HCT116 (cell line): ENCODE measurements around the gene PIK3R1. TPM values are rescaled to one million over a fixed set of nuclear protein-coding genes. Genes with fewer than 3 reads are reported as not detected.

ENCODE experiments used
- ATAC-seq: fragments of 200-7000 bp; cut with Tn5 transposase; 2 replicates; pipeline ENCODE4 v1.9.1; 2020; ENCODE audit warnings: mild to moderate bottlenecking, moderate library complexity
- BruUV-seq: library from RNA; stranded (reverse); fragments of 400-500 nt; replicated peaks from 2 replicates; lab custom pipeline; 2021; lab: Mats Ljungman, UMichigan
- CTCF ChIA-PET: fragments of 300-600 bp; sonication (Branson Sonifier 250); formaldehyde crosslinking; loops from one replicate; lab custom pipeline; 2021; ENCODE audit warnings: antibody characterized with exemption; lab: Charles Lee
- POLR2A ChIA-PET: fragments of 300-600, 350-600 bp; sonication (Branson Sonifier 250); formaldehyde crosslinking; loops from one replicate; lab custom pipeline; 2021; ENCODE audit warnings: antibody characterized with exemption; lab: Charles Lee
- RAD21 ChIA-PET, 2 experiments: fragments of 300-600 bp; sonication (Branson Sonifier 250); formaldehyde crosslinking; loops; one replicate each; lab custom pipeline; 2023; ENCODE audit warnings: low total read pairs in 2 of 2; ENCODE audit not compliant: uncharacterized antibody in 2 of 2, unreplicated experiment in 2 of 2, low non-redundant PET in 1 of 2; lab: Charles Lee
- DNase-seq: peaks from one replicate; pipeline ENCODE4 v3.0.0-alpha.2; 2010; ENCODE audit warnings: low read depth, low spot score
- H2AFZ ChIP-seq: fragments of 200-600 bp; shearing (Covaris generic), sonication (generic); 2 replicates; pipeline ENCODE4 v1.6.1; 2017; ENCODE audit warnings: low read depth, mixed run types, mixed read lengths, antibody characterized with exemption, low read length; ENCODE audit not compliant: poor library complexity, severe bottlenecking
- H3K27ac ChIP-seq: 2 replicates; pipeline ENCODE4 v1.5.1; 2012; ENCODE audit warnings: low read depth, low read length
- H3K27me3 ChIP-seq: fragments of 200-600 bp; sonication (generic); 2 replicates; pipeline ENCODE4 v1.6.1; 2016; ENCODE audit warnings: mixed run types, low read length, mixed read lengths; ENCODE audit not compliant: insufficient read depth
- H3K36me3 ChIP-seq, 2 experiments: fragments of 200-500 bp in 1 of 2; fragments of 200-600 bp in 1 of 2; sonication (Bioruptor generic) in 1 of 2; sonication (generic) in 1 of 2; 2 replicates each; pipeline versions ENCODE4 v1.5.1 to v1.6.1; 2014 to 2016; ENCODE audit warnings: low read length in 2 of 2, inconsistent platforms in 1 of 2, mixed read lengths in 1 of 2, mixed run types in 1 of 2; ENCODE audit not compliant: insufficient read depth in 2 of 2, control insufficient read depth in 1 of 2
- H3K4me1 ChIP-seq, 2 experiments: fragments of 200-600 bp in 1 of 2; sonication (generic) in 1 of 2; 2 replicates each; pipeline versions ENCODE4 v1.5.1 to v1.6.1; 2012 to 2017; ENCODE audit warnings: low read length in 2 of 2, inconsistent platforms in 1 of 2, mild to moderate bottlenecking in 1 of 2, mixed read lengths in 1 of 2, mixed run types in 1 of 2, moderate library complexity in 1 of 2; ENCODE audit not compliant: insufficient read depth in 2 of 2, control insufficient read depth in 1 of 2
- H3K4me2 ChIP-seq: fragments of 200-600 bp; sonication (generic); 2 replicates; pipeline ENCODE4 v1.6.1; 2017; ENCODE audit warnings: mixed run types, low read length, mixed read lengths
- H3K4me3 ChIP-seq, 2 experiments: fragments of 200-600 bp in 1 of 2; sonication (generic) in 1 of 2; replicated peaks in 1 of 2; 2 replicates each; pipeline ENCODE4 v1.5.1; 2011 to 2016; ENCODE audit warnings: low read length in 2 of 2, control low read depth in 1 of 2, low read depth in 1 of 2, mild to moderate bottlenecking in 1 of 2, mixed read lengths in 1 of 2, mixed run types in 1 of 2
- H3K79me2 ChIP-seq: fragments of 200-600 bp; sonication (generic); 2 replicates; pipeline ENCODE4 v1.6.1; 2017; ENCODE audit warnings: mild to moderate bottlenecking, mixed run types, low read length, moderate library complexity, mixed read lengths; ENCODE audit not compliant: insufficient read depth
- H3K9ac ChIP-seq: fragments of 200-600 bp; sonication (generic); 2 replicates; pipeline ENCODE4 v1.6.1; 2016; ENCODE audit warnings: low read length, mixed read lengths
- H3K9me2 ChIP-seq: fragments of 200-600 bp; sonication (generic), shearing (Covaris generic); 2 replicates; pipeline ENCODE4 v1.6.1; 2017; ENCODE audit warnings: mixed run types, mild to moderate bottlenecking, moderate library complexity; ENCODE audit not compliant: insufficient read depth
- H3K9me3 ChIP-seq, 2 experiments: fragments of 200-500 bp in 1 of 2; fragments of 200-600 bp in 1 of 2; sonication (Bioruptor generic) in 1 of 2; sonication (generic) in 1 of 2; 2 replicates each; pipeline ENCODE4 v1.6.1; 2014 to 2017; ENCODE audit warnings: low read length in 2 of 2, mixed read lengths in 2 of 2, inconsistent platforms in 1 of 2, low read depth in 1 of 2, mild to moderate bottlenecking in 1 of 2, mixed run types in 1 of 2, moderate library complexity in 1 of 2; ENCODE audit not compliant: control insufficient read depth in 1 of 2, insufficient read depth in 1 of 2
- H4K20me1 ChIP-seq: fragments of 200-600 bp; sonication (generic), shearing (Covaris generic); 2 replicates; pipeline ENCODE4 v1.6.1; 2017; ENCODE audit warnings: mixed run types, mild to moderate bottlenecking, moderate library complexity; ENCODE audit not compliant: insufficient read depth
- ATF3 ChIP-seq: IDR thresholded peaks from 2 replicates; pipeline ENCODE4 v1.6.1; 2012
- CEBPB ChIP-seq: IDR thresholded peaks from 2 replicates; pipeline ENCODE4 v1.6.1; 2012; ENCODE audit warnings: low read depth
- EGR1 ChIP-seq: IDR thresholded peaks from 2 replicates; pipeline ENCODE4 v1.6.1; 2012; ENCODE audit warnings: low read depth
- ELF1 ChIP-seq: IDR thresholded peaks from 2 replicates; pipeline ENCODE4 v1.6.1; 2012; ENCODE audit warnings: low read depth, borderline replicate concordance
- EZH2 ChIP-seq: fragments of 200-600 bp; sonication (generic); IDR thresholded peaks from 2 replicates; pipeline ENCODE4 v1.6.1; 2017; ENCODE audit warnings: antibody characterized with exemption, mixed run types
- EZH2phosphoT487 ChIP-seq: fragments of 200-600 bp; IDR thresholded peaks from 2 replicates; pipeline ENCODE4 v1.6.1; 2018; ENCODE audit warnings: antibody characterized with exemption, borderline replicate concordance
- FOSL1 ChIP-seq: IDR thresholded peaks from 2 replicates; pipeline ENCODE4 v1.6.1; 2012; ENCODE audit warnings: low read depth
- JUND ChIP-seq: IDR thresholded peaks from 2 replicates; pipeline ENCODE4 v1.6.1; 2012
- POLR2A ChIP-seq: IDR thresholded peaks from 2 replicates; pipeline ENCODE4 v1.7.0; 2011; ENCODE audit warnings: borderline replicate concordance; ENCODE audit not compliant: insufficient read depth, insufficient read length; ENCODE audit errors: extremely low read depth
- POLR2AphosphoS5 ChIP-seq: IDR thresholded peaks from 2 replicates; pipeline ENCODE4 v1.6.1; 2011; ENCODE audit warnings: mild to moderate bottlenecking, low read depth, low read length, moderate library complexity
- REST ChIP-seq: IDR thresholded peaks from 2 replicates; pipeline ENCODE4 v1.6.1; 2012; ENCODE audit warnings: low read depth
- SP1 ChIP-seq: IDR thresholded peaks from 2 replicates; pipeline ENCODE4 v1.6.1; 2012; ENCODE audit warnings: low read depth
- SRF ChIP-seq: IDR thresholded peaks from 2 replicates; pipeline ENCODE4 v1.6.1; 2012; ENCODE audit warnings: low read depth
- TCF7L2 ChIP-seq: IDR thresholded peaks from 2 replicates; pipeline ENCODE4 v1.7.0; 2011; ENCODE audit warnings: borderline replicate concordance, inconsistent platforms; ENCODE audit not compliant: insufficient read depth, insufficient read length; ENCODE audit errors: extremely low read depth
- YY1 ChIP-seq: IDR thresholded peaks from 2 replicates; pipeline ENCODE4 v1.6.1; 2011; ENCODE audit warnings: low read length, low read depth, moderate library complexity, mild to moderate bottlenecking; ENCODE audit not compliant: insufficient replicate concordance; ENCODE audit errors: extremely low read depth
- ZFX ChIP-seq: fragments of 450-650 bp; IDR thresholded peaks from 2 replicates; pipeline ENCODE4 v1.6.1; 2017
- ZNF274 ChIP-seq: fragments of 200-500 bp; sonication (Bioruptor generic); IDR thresholded peaks from 2 replicates; pipeline ENCODE4 v1.6.1; 2014; ENCODE audit warnings: mild to moderate bottlenecking, low read depth, low read length, inconsistent platforms
- intact Hi-C: fragments of 100-400 bp; cut with micrococcal nuclease; formaldehyde crosslinking; loops from 2 replicates; pipeline ENCODE4 v1.10.0; 2022
- total RNA-seq: library from RNA; stranded (reverse); gene quantifications from one replicate; pipeline ENCODE4 v1.2.1, GENCODE V29; 2021; ENCODE audit not compliant: unreplicated experiment
- TF ChIP-seq, protein P1 (sequence below), 3 experiments: fragments of 200-600 bp in 1 of 3; sonication (generic) in 1 of 3; IDR thresholded peaks in 2 of 3; conservative IDR thresholded peaks in 1 of 3; 2 replicates each; pipeline ENCODE4 v1.5.1; 2012 to 2017; ENCODE audit warnings: low read depth in 2 of 3, low read length in 2 of 3, antibody characterized with exemption in 1 of 3, borderline replicate concordance in 1 of 3, control low read depth in 1 of 3, mild to moderate bottlenecking in 1 of 3, mixed read lengths in 1 of 3, mixed run types in 1 of 3, moderate library complexity in 1 of 3; ENCODE audit not compliant: insufficient read depth in 1 of 3

Gene PIK3R1
- total RNA-seq, 1 experiment from 2014 or later: 7.2 TPM

DNA sequence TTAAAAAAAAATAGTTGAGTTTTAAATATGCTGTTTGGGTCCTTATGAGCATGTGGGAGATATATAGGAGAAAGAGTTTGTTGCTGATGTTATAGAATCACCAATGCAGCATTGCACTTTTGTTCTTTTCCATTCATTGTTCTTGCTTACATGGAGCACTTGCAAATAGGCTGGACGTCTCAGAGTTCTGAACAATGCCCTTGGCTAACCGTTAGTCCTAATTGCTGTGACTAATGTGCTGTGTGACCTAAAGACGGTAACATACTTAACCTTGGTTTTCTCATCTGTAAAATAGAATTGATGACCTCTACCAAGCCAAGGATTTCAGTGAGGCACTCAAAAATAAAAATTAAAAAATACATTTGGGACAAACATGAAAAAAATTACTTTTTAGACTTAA lies 29.8 kb downstream of the PIK3R1 start:
- TF ChIP-seq, protein P1, sequence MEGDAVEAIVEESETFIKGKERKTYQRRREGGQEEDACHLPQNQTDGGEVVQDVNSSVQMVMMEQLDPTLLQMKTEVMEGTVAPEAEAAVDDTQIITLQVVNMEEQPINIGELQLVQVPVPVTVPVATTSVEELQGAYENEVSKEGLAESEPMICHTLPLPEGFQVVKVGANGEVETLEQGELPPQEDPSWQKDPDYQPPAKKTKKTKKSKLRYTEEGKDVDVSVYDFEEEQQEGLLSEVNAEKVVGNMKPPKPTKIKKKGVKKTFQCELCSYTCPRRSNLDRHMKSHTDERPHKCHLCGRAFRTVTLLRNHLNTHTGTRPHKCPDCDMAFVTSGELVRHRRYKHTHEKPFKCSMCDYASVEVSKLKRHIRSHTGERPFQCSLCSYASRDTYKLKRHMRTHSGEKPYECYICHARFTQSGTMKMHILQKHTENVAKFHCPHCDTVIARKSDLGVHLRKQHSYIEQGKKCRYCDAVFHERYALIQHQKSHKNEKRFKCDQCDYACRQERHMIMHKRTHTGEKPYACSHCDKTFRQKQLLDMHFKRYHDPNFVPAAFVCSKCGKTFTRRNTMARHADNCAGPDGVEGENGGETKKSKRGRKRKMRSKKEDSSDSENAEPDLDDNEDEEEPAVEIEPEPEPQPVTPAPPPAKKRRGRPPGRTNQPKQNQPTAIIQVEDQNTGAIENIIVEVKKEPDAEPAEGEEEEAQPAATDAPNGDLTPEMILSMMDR (IDR thresholded peaks at IDR 0.05 in 2 of 3, conservative IDR thresholded peaks at IDR 0.05 in 1 of 3; ENCODE audit: borderline replicate concordance in 1 of 3, insufficient read depth in 1 of 3, low read depth in 2 of 3, low read length in 2 of 3): no peak
- TF ChIP-seq CEBPB: no peak
- no peak for TF ChIP-seq JUND
- TF ChIP-seq EZH2: no peak
- no peak for TF ChIP-seq EZH2phosphoT487
- no peak for TF ChIP-seq POLR2AphosphoS5
- TF ChIP-seq REST: no peak
- no peak for TF ChIP-seq ATF3
- TF ChIP-seq ZFX: no peak
- no peak for TF ChIP-seq SRF
- no peak for TF ChIP-seq ELF1
- TF ChIP-seq FOSL1: no peak
- no peak for TF ChIP-seq EGR1
- TF ChIP-seq ZNF274: no peak
- TF ChIP-seq SP1: no peak
- no peak for TF ChIP-seq TCF7L2
- TF ChIP-seq YY1: no peak
- TF ChIP-seq POLR2A: no peak

More for the DNA sequence above, 29.8 kb downstream of the PIK3R1 start:
- no TSS peak for BruUV-seq
- H3K9me2 ChIP-seq: no peaks in the 10 kb centered on the region
- no peaks in the 10 kb centered on the region for H3K36me3 ChIP-seq
- ChIA-PET POLR2A (no interaction called here), CTCF (no interaction called here), RAD21 (no interaction called here)
- H4K20me1 ChIP-seq: no peaks in the 10 kb centered on the region
- no peak overlapping the region for H3K9ac ChIP-seq
- no peak overlapping the region for H3K4me2 ChIP-seq
- no peaks in the 10 kb centered on the region for H3K4me1 ChIP-seq
- no peak for ATAC-seq
- intact Hi-C loops: no loop called here
- no peak overlapping the region for H3K27ac ChIP-seq
- no peaks in the 10 kb centered on the region for H3K9me3 ChIP-seq
- H3K79me2 ChIP-seq: no peaks in the 10 kb centered on the region
- H3K27me3 ChIP-seq: no peaks in the 10 kb centered on the region
- H2AFZ ChIP-seq: no peak overlapping the region
- no peak for DNase-seq
- H3K4me3 ChIP-seq: no peak overlapping the region
